Forelimb muscle (tissue), 1 donor: Measurements from ENCODE around the gene PIK3C2G. TPM values are rescaled to one million over a fixed set of nuclear protein-coding genes. Genes with fewer than 3 reads are reported as not detected.
"Not testable (repeated sequence)": the region's sequence is repeated elsewhere in the genome, so short reads cannot be mapped to it uniquely, and the experiment has no call there.

ENCODE experiments used
- DNase-seq: peaks from one replicate; pipeline ENCODE4 v3.0.0-alpha.2; 2013; ENCODE audit warnings: low read depth
- polyA plus RNA-seq: library from polyadenylated mRNA; unstranded; fragments of 120-200 nt; gene quantifications from one replicate; pipeline ENCODE4 v1.2.1, GENCODE V29; 2013; ENCODE audit not compliant: insufficient read length

Gene PIK3C2G
- 0.08 TPM for polyA plus RNA-seq

GRCh38 chr12:18261273-18261672 is at the start of gene PIK3C2G:
TSS of gene PIK3C2G (plus strand) at chr12:18261518. CDS start at chr12:18282082, 20,564 bp downstream.
- no peak for DNase-seq

GRCh38 chr12:18217966-18218365 is 43.4 kb upstream of the PIK3C2G start:
- no peak for DNase-seq

- DNase-seq = no peak
These were observed 39.6 kb upstream of the PIK3C2G start for GRCh38 chr12:18221726-18222125.

- no peak for DNase-seq
These were observed 38.6 kb upstream of the PIK3C2G start for GRCh38 chr12:18222699-18223098.

- DNase-seq = no peak
These were observed 36.6 kb upstream of the PIK3C2G start for GRCh38 chr12:18224745-18225144.

GRCh38 chr12:18239526-18239925 is 21.8 kb upstream of the PIK3C2G start:
- no peak for DNase-seq

GRCh38 chr12:18242380-18243089 is 18.8 kb upstream of the PIK3C2G start:
- DNase-seq = no peak

GRCh38 chr12:18243238-18243637 is 18.1 kb upstream of the PIK3C2G start:
- no peak for DNase-seq

GRCh38 chr12:18246066-18246465 is 15.3 kb upstream of the PIK3C2G start:
- DNase-seq = no peak

- DNase-seq = peak; percentile 65
These were observed 10.9 kb upstream of the PIK3C2G start for GRCh38 chr12:18250313-18250916.

- DNase-seq = no peak
These were observed 7.2 kb upstream of the PIK3C2G start for GRCh38 chr12:18254081-18254480.

- not testable (repeated sequence) for DNase-seq
These were observed 6.3 kb upstream of the PIK3C2G start for GRCh38 chr12:18255004-18255403.

- DNase-seq = no peak
These were observed 4.1 kb upstream of the PIK3C2G start for GRCh38 chr12:18257251-18257650.

- DNase-seq = no peak
These were observed 2.4 kb upstream of the PIK3C2G start for GRCh38 chr12:18258929-18259328.

- no peak for DNase-seq
These were observed 1.2 kb upstream of the PIK3C2G start for GRCh38 chr12:18259906-18260682.

- DNase-seq = no peak
These were observed 588 bp downstream of the PIK3C2G start for GRCh38 chr12:18261906-18262305.

- no peak for DNase-seq
These were observed 1.2 kb downstream of the PIK3C2G start for GRCh38 chr12:18262514-18262913.

- no peak for DNase-seq
These were observed 3.3 kb downstream of the PIK3C2G start for GRCh38 chr12:18264581-18265075.

- DNase-seq = no peak
These were observed 6.2 kb downstream of the PIK3C2G start for GRCh38 chr12:18267427-18268099.

GRCh38 chr12:18270958-18271460 is 9.7 kb downstream of the PIK3C2G start:
- no peak for DNase-seq

- no peak for DNase-seq
These were observed 14.7 kb downstream of the PIK3C2G start for GRCh38 chr12:18275981-18276380.

GRCh38 chr12:18277196-18277595 is 15.9 kb downstream of the PIK3C2G start:
- no peak for DNase-seq
